Measurements from ENCODE around the gene MLN.

Gene MLN

DNA sequence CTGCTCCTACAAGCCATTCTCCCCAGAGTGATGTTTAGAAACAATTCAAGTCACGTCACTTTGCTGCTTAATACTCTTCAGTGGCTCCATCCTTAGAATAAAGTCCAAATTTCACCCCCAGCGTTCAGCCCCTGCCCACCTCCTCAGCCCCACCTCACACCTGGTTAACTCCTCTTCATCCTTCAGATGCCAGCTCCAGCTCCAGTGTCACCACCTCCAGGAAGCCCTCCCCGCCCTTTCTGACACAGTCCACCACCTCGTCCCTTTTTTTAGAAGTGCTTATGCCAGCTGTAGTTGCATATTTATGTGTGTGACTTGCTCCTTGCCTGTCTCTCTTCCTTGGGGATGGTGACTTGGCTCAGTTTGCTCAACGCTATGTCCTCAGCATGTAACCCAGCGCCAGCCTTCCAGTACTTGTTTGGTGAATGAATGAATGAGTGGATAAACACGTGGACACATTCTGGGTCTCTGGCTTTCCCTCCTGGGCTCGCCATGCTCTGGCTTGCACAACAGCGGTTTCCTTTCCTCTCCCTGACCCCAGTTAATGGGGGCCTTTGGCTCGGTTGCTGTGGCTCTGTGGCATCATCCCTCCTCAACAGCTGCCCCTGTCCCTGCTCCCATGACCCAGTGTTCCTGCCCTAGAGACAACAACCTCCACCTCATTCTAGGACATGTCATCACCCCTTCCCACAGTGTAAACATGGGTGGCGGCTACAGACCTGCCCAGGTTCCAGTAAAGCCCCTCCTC lies 53.4 kb downstream of the MLN start:
- Histone ChIP-seq H3K9ac (ENCODE audit: low read length in 2 of 2) (no peak overlapping the region), H3K9me3 (ENCODE audit: control insufficient read depth in 2 of 2, low read length in 2 of 2) (no peaks in the 10 kb centered on the region), H3K4me3 (ENCODE audit: low read length in 2 of 2) (no peak overlapping the region), H3K27me3 (ENCODE audit: control insufficient read depth in 1 of 2, insufficient read depth in 2 of 2, low read length in 2 of 2) (peaks cover 3 to 5% of the 10 kb centered on the region in 2 donors), H3K27ac (ENCODE audit: low read length) (no peak overlapping the region), H3K36me3 (ENCODE audit: control insufficient read depth in 2 of 2, insufficient read depth in 2 of 2, low read length in 2 of 2) (no peaks in the 10 kb centered on the region), H3K4me1 (ENCODE audit: control insufficient read depth, insufficient read depth, low read length) (peaks cover 12% of the 10 kb centered on the region)

DNA sequence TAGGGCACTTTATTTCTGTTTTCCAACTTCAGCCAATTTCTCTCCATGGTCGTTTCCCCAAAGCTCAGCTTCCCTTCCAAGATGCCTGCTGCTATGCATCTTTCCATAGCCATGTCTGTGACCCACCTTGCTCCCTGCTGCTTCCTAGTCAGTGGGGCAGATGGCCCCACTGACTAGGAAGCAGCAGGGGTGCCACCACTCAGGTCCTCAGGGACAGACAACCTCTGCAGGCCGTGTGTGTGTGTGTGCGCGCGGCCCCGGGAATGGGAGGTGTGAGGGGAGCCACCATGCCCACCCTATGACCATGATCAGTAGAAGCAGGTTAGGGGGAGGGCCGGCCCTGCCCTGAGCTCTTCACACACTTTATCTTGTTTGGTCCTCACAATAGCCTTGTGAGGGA lies 54.4 kb downstream of the MLN start:
- no peak overlapping the region for H3K27ac ChIP-seq (ENCODE audit: low read length)
- peaks cover 2 to 5% of the 10 kb centered on the region in 2 donors for H3K27me3 ChIP-seq (ENCODE audit: control insufficient read depth in 1 of 2, insufficient read depth in 2 of 2, low read length in 2 of 2)
- no peaks in the 10 kb centered on the region for H3K9me3 ChIP-seq (ENCODE audit: control insufficient read depth in 2 of 2, low read length in 2 of 2)
- H3K9ac ChIP-seq (ENCODE audit: low read length in 2 of 2) = no peak overlapping the region
- H3K4me3 ChIP-seq (ENCODE audit: low read length in 2 of 2) = no peak overlapping the region
- H3K36me3 ChIP-seq (ENCODE audit: control insufficient read depth in 2 of 2, insufficient read depth in 2 of 2, low read length in 2 of 2) = no peaks in the 10 kb centered on the region
- H3K4me1 ChIP-seq (ENCODE audit: control insufficient read depth, insufficient read depth, low read length) = peaks cover 17% of the 10 kb centered on the region

DNA sequence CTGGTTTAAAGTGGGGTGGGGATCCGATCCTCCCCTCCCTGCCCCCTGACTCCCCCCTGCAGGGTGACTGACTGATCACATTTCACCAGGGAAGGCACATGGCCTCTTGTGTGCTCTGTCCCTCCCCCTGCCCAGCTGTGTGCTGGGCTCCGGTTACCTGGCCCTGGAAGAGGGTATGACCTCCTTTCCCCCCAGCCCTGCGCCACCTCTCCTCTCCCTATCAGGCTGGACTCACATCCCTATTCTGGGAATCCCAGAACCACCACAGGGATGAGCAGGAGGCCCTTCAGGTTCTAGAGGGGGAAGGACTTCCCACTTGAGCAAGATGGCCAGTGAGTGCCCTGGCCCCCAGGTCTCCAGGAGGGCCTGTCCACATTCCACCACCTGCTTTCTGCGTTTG lies 55.0 kb downstream of the MLN start:
- Histone ChIP-seq H3K36me3 (ENCODE audit: control insufficient read depth in 2 of 2, insufficient read depth in 2 of 2, low read length in 2 of 2) (no peaks in the 10 kb centered on the region), H3K27ac (ENCODE audit: low read length) (no peak overlapping the region), H3K4me1 (ENCODE audit: control insufficient read depth, insufficient read depth, low read length) (peaks cover 22% of the 10 kb centered on the region), H3K4me3 (ENCODE audit: low read length in 2 of 2) (no peak overlapping the region), H3K9ac (ENCODE audit: low read length in 2 of 2) (no peak overlapping the region), H3K27me3 (ENCODE audit: control insufficient read depth in 1 of 2, insufficient read depth in 2 of 2, low read length in 2 of 2) (peaks cover 4 to 5% of the 10 kb centered on the region in 2 donors), H3K9me3 (ENCODE audit: control insufficient read depth in 2 of 2, low read length in 2 of 2) (no peaks in the 10 kb centered on the region)

DNA sequence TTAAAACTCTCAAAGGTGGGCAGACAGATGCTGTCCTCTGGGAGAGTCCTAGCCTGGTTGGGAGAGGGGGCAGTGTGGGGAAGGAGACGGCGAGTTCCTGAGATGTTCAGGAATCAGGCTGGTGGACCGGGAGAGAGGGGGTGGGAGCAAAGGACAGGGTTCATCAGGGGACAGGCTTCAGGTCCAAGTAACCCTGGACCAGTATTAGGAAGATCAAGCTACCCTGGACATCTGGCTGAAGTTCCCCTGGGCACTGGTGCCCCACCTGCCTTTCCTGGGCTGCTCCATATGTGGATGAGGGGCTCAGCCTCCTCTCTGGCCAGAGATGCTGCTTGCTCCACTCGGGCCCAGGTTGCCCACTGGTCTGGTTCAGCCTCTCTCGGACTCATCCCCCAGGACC lies 56.0 kb downstream of the MLN start:
- Histone ChIP-seq H3K36me3 (ENCODE audit: control insufficient read depth in 2 of 2, insufficient read depth in 2 of 2, low read length in 2 of 2) (no peaks in the 10 kb centered on the region), H3K4me1 (ENCODE audit: control insufficient read depth, insufficient read depth, low read length) (peaks cover 22% of the 10 kb centered on the region), H3K9ac (ENCODE audit: low read length in 2 of 2) (no peak overlapping the region), H3K9me3 (ENCODE audit: control insufficient read depth in 2 of 2, low read length in 2 of 2) (no peaks in the 10 kb centered on the region), H3K27ac (ENCODE audit: low read length) (no peak overlapping the region), H3K4me3 (ENCODE audit: low read length in 2 of 2) (no peak overlapping the region), H3K27me3 (ENCODE audit: control insufficient read depth in 1 of 2, insufficient read depth in 2 of 2, low read length in 2 of 2) (peaks cover 4 to 5% of the 10 kb centered on the region in 2 donors)

DNA sequence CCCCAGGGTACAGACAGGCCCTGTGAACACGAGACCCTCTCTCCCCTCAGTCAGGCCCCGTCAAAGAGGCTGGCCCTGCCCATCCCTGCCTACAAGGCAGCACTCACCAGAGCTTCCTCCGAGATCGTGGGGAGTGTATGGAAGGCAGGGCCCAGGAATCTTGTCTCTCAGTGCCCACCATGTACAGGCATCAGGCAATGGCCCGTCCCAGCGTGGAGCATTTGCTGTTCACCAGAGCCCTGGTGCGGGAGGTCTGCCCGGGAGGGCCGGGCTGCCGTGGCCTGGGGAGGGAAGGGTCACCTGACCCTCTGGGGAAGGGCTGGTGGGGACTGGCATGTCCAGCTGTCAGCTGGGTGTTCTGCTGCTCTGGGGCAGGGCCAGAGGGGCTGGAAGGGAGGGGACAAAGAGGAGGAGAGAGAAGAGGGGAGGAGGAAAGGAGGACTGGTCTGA lies 57.1 kb downstream of the MLN start, which contains the start of gene IP6K3:
TSS of gene IP6K3 (minus strand) at position 255 of the 450 bp plus-strand sequence. CDS start 11,429 bp downstream, outside the sequence.
- Histone ChIP-seq H3K36me3 (ENCODE audit: control insufficient read depth in 2 of 2, insufficient read depth in 2 of 2, low read length in 2 of 2) (no peaks in the 10 kb centered on the region), H3K27ac (ENCODE audit: low read length) (peak within 1 kb of the TSS; percentile 18), H3K4me3 (ENCODE audit: low read length in 2 of 2) (peak within 1 kb of the TSS; percentile 31 to 57), H3K9ac (ENCODE audit: low read length in 2 of 2) (peak within 1 kb of the TSS; percentile 15 to 58), H3K9me3 (ENCODE audit: control insufficient read depth in 2 of 2, low read length in 2 of 2) (no peaks in the 10 kb centered on the region), H3K27me3 (ENCODE audit: control insufficient read depth in 1 of 2, insufficient read depth in 2 of 2, low read length in 2 of 2) (peaks cover 8 to 9% of the 10 kb centered on the region in 2 donors), H3K4me1 (ENCODE audit: control insufficient read depth, insufficient read depth, low read length) (peaks cover 20% of the 10 kb centered on the region)

DNA sequence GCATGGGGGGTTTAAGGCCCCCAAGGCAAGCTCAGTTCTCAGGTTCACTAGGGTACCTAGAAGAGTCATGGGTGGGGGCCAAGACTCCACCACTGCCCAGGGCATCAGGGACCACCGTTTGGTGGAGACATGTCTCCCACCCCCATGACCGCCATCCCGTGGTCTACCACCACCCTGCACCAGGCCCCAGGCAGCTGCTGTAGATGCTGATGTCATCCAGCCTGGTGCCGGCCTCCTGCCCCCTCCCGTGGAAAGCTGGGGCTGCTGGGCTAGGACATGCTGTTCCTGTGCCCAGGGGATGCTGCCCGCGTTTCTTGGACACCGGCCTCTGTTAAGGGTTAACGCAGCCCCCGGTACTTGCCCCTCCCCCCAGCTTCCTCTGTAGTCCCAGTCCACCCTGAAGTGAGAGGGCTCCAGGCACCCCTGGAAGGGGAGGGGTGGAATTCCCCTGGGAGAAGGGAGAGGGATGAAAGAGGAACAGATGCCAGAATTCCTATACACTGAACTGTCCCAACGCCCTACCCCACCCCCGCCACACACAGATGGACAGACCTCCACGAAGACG lies 57.7 kb downstream of the MLN start:
- H3K4me3 ChIP-seq (ENCODE audit: low read length in 2 of 2) = peak overlapping the region; percentile 31 to 57
- H3K4me1 ChIP-seq (ENCODE audit: control insufficient read depth, insufficient read depth, low read length) = peaks cover 20% of the 10 kb centered on the region
- no peaks in the 10 kb centered on the region for H3K36me3 ChIP-seq (ENCODE audit: control insufficient read depth in 2 of 2, insufficient read depth in 2 of 2, low read length in 2 of 2)
- peak overlapping the region; percentile 18 for H3K27ac ChIP-seq (ENCODE audit: low read length)
- H3K9me3 ChIP-seq (ENCODE audit: control insufficient read depth in 2 of 2, low read length in 2 of 2) = no peaks in the 10 kb centered on the region
- H3K27me3 ChIP-seq (ENCODE audit: control insufficient read depth in 1 of 2, insufficient read depth in 2 of 2, low read length in 2 of 2) = peaks cover 8 to 9% of the 10 kb centered on the region in 2 donors
- H3K9ac ChIP-seq (ENCODE audit: low read length in 2 of 2) = peak overlapping the region in 1 of 2 donors; percentile 15

DNA sequence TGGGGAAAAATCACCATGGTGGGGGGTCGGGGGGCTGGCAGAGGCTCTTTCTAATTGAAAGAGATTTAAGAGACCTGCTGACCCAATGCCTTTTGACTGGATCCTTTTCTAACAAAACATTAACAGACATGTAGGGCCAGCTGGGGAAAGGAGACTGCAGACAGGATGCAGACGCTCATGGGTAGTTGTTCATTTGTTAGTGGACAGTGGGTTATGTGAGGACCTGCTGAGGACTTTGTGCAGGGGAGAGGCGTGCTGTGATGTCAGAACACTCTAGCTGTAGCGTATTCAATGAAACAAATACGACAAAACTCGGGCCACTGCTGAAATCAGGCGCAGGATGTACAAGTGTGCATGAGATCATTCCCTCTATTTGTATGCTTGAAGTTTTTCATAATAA lies 58.3 kb downstream of the MLN start:
- H3K36me3 ChIP-seq (ENCODE audit: control insufficient read depth in 2 of 2, insufficient read depth in 2 of 2, low read length in 2 of 2) = no peaks in the 10 kb centered on the region
- no peak overlapping the region for H3K9ac ChIP-seq (ENCODE audit: low read length in 2 of 2)
- H3K27ac ChIP-seq (ENCODE audit: low read length) = no peak overlapping the region
- H3K4me1 ChIP-seq (ENCODE audit: control insufficient read depth, insufficient read depth, low read length) = peaks cover 20% of the 10 kb centered on the region
- no peaks in the 10 kb centered on the region for H3K9me3 ChIP-seq (ENCODE audit: control insufficient read depth in 2 of 2, low read length in 2 of 2)
- peaks cover 8 to 12% of the 10 kb centered on the region in 2 donors for H3K27me3 ChIP-seq (ENCODE audit: control insufficient read depth in 1 of 2, insufficient read depth in 2 of 2, low read length in 2 of 2)
- H3K4me3 ChIP-seq (ENCODE audit: low read length in 2 of 2) = no peak overlapping the region

DNA sequence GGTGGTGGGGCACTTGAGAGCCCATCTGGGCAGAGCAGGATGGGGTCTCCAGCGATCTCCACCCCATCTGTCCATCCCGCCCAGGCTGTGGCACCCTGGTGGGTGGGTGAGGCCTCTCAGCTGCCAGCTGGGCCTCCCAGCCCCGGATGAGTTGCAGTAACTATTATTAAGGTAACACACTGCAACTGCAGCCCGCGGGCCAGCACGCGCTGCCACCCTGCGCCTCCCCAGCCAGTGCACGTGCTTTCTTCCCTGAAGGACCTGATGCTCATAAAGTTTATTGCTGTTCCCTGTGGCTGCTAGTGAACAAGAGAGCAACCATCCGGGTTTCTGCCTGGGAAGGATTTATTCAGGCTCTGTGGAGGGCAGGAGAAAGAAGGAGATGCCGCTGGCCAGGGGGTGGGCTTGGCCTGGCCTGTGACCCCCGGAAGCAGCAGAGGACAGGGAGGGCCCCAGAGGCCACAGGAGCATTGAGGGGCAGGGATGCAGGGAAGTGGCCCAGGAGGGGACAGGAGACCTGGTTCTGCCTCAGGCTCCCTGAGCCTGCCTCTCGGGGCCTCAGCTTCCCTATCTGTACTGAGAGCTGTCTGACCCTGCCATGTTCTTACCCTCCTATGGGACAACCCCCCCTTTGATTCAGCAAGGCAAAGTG lies 58.8 kb downstream of the MLN start:
- no peak overlapping the region for H3K4me3 ChIP-seq (ENCODE audit: low read length in 2 of 2)
- H3K27ac ChIP-seq (ENCODE audit: low read length) = peak overlapping the region; percentile 37
- no peaks in the 10 kb centered on the region for H3K9me3 ChIP-seq (ENCODE audit: control insufficient read depth in 2 of 2, low read length in 2 of 2)
- H3K4me1 ChIP-seq (ENCODE audit: control insufficient read depth, insufficient read depth, low read length) = peaks cover 20% of the 10 kb centered on the region
- peaks cover 8 to 12% of the 10 kb centered on the region in 2 donors for H3K27me3 ChIP-seq (ENCODE audit: control insufficient read depth in 1 of 2, insufficient read depth in 2 of 2, low read length in 2 of 2)
- no peaks in the 10 kb centered on the region for H3K36me3 ChIP-seq (ENCODE audit: control insufficient read depth in 2 of 2, insufficient read depth in 2 of 2, low read length in 2 of 2)
- no peak overlapping the region for H3K9ac ChIP-seq (ENCODE audit: low read length in 2 of 2)
